PC-9 (cell line): ENCODE measurements around the gene PIWIL4. TPM values are rescaled to one million over a fixed set of nuclear protein-coding genes. Genes with fewer than 3 reads are reported as not detected.

Experiments
- BruUV-seq: library from RNA; stranded (reverse); fragments of 400-500 nt; replicated peaks from 2 replicates; lab custom pipeline; 2021; lab: Mats Ljungman, UMichigan
- CTCF ChIA-PET: fragments of 300-600 bp; sonication (Branson Sonifier 250); formaldehyde crosslinking; loops from one replicate; lab custom pipeline; 2022; ENCODE audit warnings: antibody characterized with exemption; lab: Charles Lee
- POLR2A ChIA-PET: fragments of 300-600 bp; sonication (Branson Sonifier 250); formaldehyde crosslinking; loops from one replicate; lab custom pipeline; 2022; ENCODE audit warnings: antibody characterized with exemption; ENCODE audit not compliant: unreplicated experiment; lab: Charles Lee
- DNase-seq, 2 experiments: peaks; one replicate each; pipeline versions ENCODE4 v3.0.0 to v3.0.0-alpha.2; 2015 to 2022; ENCODE audit warnings: mixed read lengths in 1 of 2
- H2AFZ ChIP-seq: fragments of 200-600 bp; sonication (generic); 2 replicates; pipeline ENCODE4 v1.8.1; 2017; ENCODE audit warnings: antibody characterized with exemption
- H3F3A ChIP-seq: fragments of 200-600 bp; sonication (generic); 2 replicates; pipeline ENCODE4 v1.8.1; 2017; ENCODE audit warnings: antibody characterized with exemption, mild to moderate bottlenecking, low read depth; ENCODE audit not compliant: insufficient read depth
- H3K27ac ChIP-seq: fragments of 200-600 bp; sonication (generic); 2 replicates; pipeline ENCODE4 v1.6.1; 2016; ENCODE audit warnings: mixed run types
- H3K27me3 ChIP-seq: fragments of 200-600 bp; sonication (generic); 2 replicates; pipeline ENCODE4 v1.6.1; 2016; ENCODE audit warnings: low read depth, mixed run types; ENCODE audit not compliant: insufficient read depth
- H3K36me3 ChIP-seq: fragments of 200-600 bp; sonication (generic); 2 replicates; pipeline ENCODE4 v1.6.1; 2016; ENCODE audit warnings: low read depth, mixed run types
- H3K4me1 ChIP-seq: fragments of 200-600 bp; sonication (generic); replicated peaks from 2 replicates; pipeline ENCODE4 v1.6.1; 2016; ENCODE audit warnings: mixed run types; ENCODE audit not compliant: insufficient read depth
- H3K4me2 ChIP-seq: fragments of 200-600 bp; sonication (generic); 2 replicates; pipeline ENCODE4 v1.6.1; 2017; ENCODE audit warnings: mixed run types
- H3K4me3 ChIP-seq: fragments of 200-600 bp; sonication (generic); 2 replicates; pipeline ENCODE4 v1.6.1; 2016; ENCODE audit warnings: mixed run types
- H3K79me2 ChIP-seq: fragments of 200-600 bp; sonication (generic); 2 replicates; pipeline ENCODE4 v1.6.1; 2017; ENCODE audit warnings: low read depth, mixed run types
- H3K9me2 ChIP-seq: fragments of 200-600 bp; sonication (generic); 2 replicates; pipeline ENCODE4 v1.8.1; 2017; ENCODE audit warnings: mild to moderate bottlenecking; ENCODE audit not compliant: insufficient read depth
- H3K9me3 ChIP-seq: fragments of 200-600 bp; sonication (generic); 2 replicates; pipeline ENCODE4 v1.8.1; 2016; ENCODE audit warnings: low read depth; ENCODE audit not compliant: insufficient read depth
- H4K20me1 ChIP-seq: fragments of 200-600 bp; sonication (generic); 2 replicates; pipeline ENCODE4 v1.8.1; 2017; ENCODE audit not compliant: insufficient read depth
- EZH2 ChIP-seq: fragments of 200-600 bp; sonication (generic); IDR thresholded peaks from 2 replicates; pipeline ENCODE4 v1.8.0; 2017; ENCODE audit warnings: antibody characterized with exemption, low read depth
- intact Hi-C: fragments of 100-400 bp; cut with micrococcal nuclease; formaldehyde crosslinking; loops from one replicate; pipeline ENCODE4 v1.10.0; 2022; ENCODE audit not compliant: unreplicated experiment
- total RNA-seq: library from RNA; stranded (reverse); gene quantifications from 2 replicates; pipeline ENCODE4 v1.2.3, GENCODE V29; 2021
- TF ChIP-seq, protein P1 (sequence below): fragments of 200-600 bp; sonication (generic); conservative IDR thresholded peaks from 2 replicates; pipeline ENCODE4 v1.6.1; 2017; ENCODE audit warnings: mixed run types, antibody characterized with exemption, mild to moderate bottlenecking, moderate library complexity

PIWIL4 gene
- total RNA-seq, 1 experiment from 2014 or later = 0.26 TPM

DNA sequence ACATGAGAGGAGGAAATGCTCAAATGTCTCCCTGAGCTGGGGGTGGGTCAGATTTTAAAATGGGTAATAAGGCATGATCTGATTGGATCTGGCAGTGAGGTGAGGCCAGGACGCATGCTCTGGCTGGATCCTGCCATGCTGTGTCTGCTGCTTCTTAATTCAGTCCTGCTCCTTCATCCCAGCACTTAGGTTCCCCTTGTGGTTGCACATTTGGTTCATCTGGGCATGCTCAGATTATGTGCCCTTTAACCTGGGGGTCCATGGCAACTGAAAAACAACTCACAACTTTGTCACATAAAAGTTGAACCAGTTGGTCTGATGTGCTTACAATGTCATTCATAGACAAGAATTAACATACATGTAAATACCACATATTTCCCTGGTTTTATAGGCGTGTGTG, 67.9 kb downstream of the PIWIL4 start:
- DNase-seq = peak in 1 of 2 experiments; percentile 42
- POLR2A ChIA-PET = no interaction called here
- BruUV-seq = no TSS peak
- intact Hi-C loops = no loop called here
- Histone ChIP-seq H3K4me3 (no peak overlapping the region), H3K9me3 (no peaks in the 10 kb centered on the region), H3K4me2 (no peak overlapping the region), H3K27me3 (no peaks in the 10 kb centered on the region), H3K36me3 (no peaks in the 10 kb centered on the region), H3K27ac (no peak overlapping the region), H3K4me1 (peaks cover 12% of the 10 kb centered on the region), H3F3A (peaks cover 14% of the 10 kb centered on the region; the same call in 1 of the 2 replicates), H4K20me1 (no peaks in the 10 kb centered on the region), H3K79me2 (no peaks in the 10 kb centered on the region), H3K9me2 (no peaks in the 10 kb centered on the region), H2AFZ (no peak overlapping the region)
- TF ChIP-seq, protein P1, sequence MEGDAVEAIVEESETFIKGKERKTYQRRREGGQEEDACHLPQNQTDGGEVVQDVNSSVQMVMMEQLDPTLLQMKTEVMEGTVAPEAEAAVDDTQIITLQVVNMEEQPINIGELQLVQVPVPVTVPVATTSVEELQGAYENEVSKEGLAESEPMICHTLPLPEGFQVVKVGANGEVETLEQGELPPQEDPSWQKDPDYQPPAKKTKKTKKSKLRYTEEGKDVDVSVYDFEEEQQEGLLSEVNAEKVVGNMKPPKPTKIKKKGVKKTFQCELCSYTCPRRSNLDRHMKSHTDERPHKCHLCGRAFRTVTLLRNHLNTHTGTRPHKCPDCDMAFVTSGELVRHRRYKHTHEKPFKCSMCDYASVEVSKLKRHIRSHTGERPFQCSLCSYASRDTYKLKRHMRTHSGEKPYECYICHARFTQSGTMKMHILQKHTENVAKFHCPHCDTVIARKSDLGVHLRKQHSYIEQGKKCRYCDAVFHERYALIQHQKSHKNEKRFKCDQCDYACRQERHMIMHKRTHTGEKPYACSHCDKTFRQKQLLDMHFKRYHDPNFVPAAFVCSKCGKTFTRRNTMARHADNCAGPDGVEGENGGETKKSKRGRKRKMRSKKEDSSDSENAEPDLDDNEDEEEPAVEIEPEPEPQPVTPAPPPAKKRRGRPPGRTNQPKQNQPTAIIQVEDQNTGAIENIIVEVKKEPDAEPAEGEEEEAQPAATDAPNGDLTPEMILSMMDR = no peak
- TF ChIP-seq EZH2 = no peak
- CTCF ChIA-PET = no interaction called here

DNA sequence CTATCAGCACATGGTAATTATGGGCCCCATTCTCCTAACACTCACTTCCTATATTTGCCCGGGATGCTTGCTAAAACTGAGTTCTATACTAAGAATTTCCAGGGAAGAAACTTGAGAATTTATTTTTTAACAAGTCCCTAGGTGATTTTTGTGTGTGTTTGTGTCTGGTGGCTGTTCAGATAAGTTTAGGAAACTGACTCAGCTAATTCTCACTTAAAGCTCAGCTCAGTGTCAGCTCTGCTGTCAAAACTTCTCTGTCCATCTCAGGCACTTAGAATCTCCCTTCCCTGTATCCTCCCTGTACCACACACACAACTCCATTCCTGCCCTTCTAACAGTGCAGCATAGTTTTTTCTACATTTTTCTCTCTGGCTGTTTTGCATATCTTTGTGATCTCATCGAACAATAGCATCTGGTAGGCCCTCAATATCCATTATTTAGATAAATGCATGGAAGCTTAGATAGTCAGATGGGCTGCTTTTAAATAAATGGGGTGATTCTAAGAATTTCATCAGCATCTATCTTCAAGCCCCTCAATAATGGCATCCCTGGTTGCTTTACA, 69.3 kb downstream of the PIWIL4 start:
- DNase-seq = no peak
- no peaks in the 10 kb centered on the region for H3K9me3 ChIP-seq
- POLR2A ChIA-PET = no interaction called here
- no peak overlapping the region for H3K27ac ChIP-seq
- H3K36me3 ChIP-seq = no peaks in the 10 kb centered on the region
- CTCF ChIA-PET = no interaction called here
- no TSS peak for BruUV-seq
- TF ChIP-seq, protein P1 = no peak
- no peak for TF ChIP-seq EZH2
- H4K20me1 ChIP-seq = no peaks in the 10 kb centered on the region
- H3K9me2 ChIP-seq = no peaks in the 10 kb centered on the region
- no peaks in the 10 kb centered on the region for H3K79me2 ChIP-seq
- H3K4me3 ChIP-seq = no peak overlapping the region
- no peak overlapping the region for H3K4me2 ChIP-seq
- H3K4me1 ChIP-seq = peaks cover 12% of the 10 kb centered on the region
- intact Hi-C loops = no loop called here
- H3F3A ChIP-seq = peaks cover 14% of the 10 kb centered on the region; the same call in 1 of the 2 replicates
- no peak overlapping the region for H2AFZ ChIP-seq
- no peaks in the 10 kb centered on the region for H3K27me3 ChIP-seq

DNA sequence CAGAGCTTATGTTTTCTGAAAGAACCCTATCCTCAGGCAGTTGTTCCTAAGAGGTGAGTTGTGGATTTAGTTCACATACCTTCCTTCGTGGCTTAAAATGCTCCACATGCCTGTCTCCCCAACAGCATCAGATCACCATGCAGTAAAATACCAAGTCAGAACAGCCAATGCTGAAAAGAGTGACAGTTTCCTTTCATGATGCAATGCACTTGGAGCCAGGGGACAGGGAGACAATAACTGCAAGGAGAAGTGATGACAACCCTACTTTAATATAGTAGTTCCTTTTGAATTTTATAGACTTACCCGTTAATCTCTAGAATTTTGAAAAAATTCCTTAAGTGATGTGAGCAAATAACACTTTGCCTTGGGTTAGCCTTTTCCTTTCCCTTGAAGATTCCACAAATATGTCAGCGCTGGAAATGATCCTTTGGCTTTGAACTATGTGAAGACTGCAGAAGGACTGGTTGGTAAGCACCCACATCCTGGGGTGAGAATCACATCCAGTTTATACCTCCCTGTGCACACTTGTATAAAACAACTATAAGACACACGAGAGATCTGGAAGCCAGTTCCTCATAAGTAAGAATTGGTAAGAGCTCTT, 71.2 kb downstream of the PIWIL4 start:
- TF ChIP-seq EZH2 = no peak
- TF ChIP-seq, protein P1 = no peak
- peak overlapping the region; percentile 25; the same call in 1 of the 2 replicates for H2AFZ ChIP-seq
- H3K27me3 ChIP-seq = no peaks in the 10 kb centered on the region
- ChIA-PET CTCF (no interaction called here), POLR2A (no interaction called here)
- peaks cover 14% of the 10 kb centered on the region; the same call in 1 of the 2 replicates for H3F3A ChIP-seq
- BruUV-seq = no TSS peak
- no peaks in the 10 kb centered on the region for H3K36me3 ChIP-seq
- H3K4me2 ChIP-seq = peak overlapping the region; percentile 32
- peak in 1 of 2 experiments; percentile 48 for DNase-seq
- H3K9me2 ChIP-seq = no peaks in the 10 kb centered on the region
- H3K4me1 ChIP-seq = peaks cover 12% of the 10 kb centered on the region
- no peak overlapping the region for H3K4me3 ChIP-seq
- intact Hi-C loops = no loop called here
- H4K20me1 ChIP-seq = no peaks in the 10 kb centered on the region
- no peaks in the 10 kb centered on the region for H3K9me3 ChIP-seq
- H3K27ac ChIP-seq = 0 out of 2 replicates have a peak overlapping the region, but pooled peaks have one; percentile 7
- H3K79me2 ChIP-seq = no peaks in the 10 kb centered on the region
